ENCODE results near the gene BACH2.
"Not testable (repeated sequence)": the region's sequence is repeated elsewhere in the genome, so short reads cannot be mapped to it uniquely, and the experiment has no call there.

The BACH2 gene

DNA sequence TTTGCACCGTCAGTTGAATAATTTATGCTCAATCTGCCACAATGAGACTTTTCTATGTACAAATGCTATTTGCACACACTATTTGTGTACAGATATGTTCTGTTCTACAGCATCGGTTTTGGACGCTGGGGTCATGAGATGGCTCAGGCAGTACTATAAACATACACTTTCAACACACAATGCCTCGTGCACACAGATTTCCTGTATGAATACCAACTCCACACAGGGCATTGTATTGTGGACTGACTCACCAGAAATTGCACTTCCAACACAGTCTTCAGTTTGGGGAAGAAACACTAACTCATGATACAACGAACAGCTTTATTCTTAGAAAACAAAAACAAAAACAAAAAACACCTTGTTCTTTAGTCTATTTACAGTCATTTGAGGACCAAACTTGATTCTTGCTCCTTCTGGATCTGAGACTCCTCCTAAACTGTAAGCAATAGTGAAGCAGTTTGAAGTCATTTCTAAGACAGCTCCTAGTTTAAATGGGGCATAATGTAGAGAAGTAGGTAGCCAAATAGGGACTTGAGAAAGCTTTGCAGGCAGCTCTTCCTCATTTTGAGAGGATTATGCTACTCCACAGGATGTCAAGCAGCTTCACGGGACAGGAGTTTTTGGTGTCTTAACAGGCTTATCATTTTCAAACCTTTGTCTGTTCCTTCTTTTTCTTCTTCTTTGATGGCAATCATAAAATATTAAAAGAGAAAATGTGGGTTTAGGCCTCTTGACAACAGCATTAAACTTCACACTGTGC lies 368.7 kb downstream of the BACH2 start:
- DNase-seq, result no peak

DNA sequence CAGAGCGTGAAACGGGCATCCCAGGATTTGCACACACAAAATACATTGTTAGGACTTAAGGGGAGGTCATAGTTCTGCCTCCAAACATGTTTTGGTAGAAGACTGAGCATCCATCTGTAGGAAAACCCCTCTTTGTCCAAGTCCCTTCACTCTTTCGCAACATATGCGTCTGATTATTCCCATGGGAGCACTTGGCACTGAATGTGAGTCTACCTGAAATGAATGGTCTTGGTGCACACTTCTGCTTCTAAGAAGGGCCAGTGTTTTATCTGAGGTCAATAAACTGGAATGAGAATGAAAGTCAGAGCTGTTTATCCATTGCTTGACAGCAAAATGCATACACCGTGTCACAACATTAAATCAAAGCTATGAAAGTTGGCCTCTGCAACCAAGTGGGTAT lies 369.4 kb downstream of the BACH2 start:
- no peak for DNase-seq

DNA sequence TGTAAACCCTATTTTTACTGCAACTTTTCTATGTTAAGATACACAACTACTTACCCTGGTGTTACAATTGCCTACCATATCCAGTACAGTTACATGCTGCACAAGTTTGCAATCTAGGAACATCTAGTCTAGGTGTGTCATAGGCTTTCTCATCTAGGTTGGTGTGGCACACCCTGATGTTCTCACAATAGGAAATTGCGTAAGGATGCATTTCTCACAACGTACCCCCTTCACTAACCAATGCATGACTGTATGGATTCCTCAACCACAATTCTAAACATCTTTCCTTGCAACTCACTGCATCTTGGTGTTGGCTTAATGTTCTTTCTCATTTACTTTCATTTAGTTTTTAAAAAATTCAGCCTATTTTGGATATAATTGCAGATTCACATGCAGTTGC lies 370.8 kb downstream of the BACH2 start:
- DNase-seq, result no peak

DNA sequence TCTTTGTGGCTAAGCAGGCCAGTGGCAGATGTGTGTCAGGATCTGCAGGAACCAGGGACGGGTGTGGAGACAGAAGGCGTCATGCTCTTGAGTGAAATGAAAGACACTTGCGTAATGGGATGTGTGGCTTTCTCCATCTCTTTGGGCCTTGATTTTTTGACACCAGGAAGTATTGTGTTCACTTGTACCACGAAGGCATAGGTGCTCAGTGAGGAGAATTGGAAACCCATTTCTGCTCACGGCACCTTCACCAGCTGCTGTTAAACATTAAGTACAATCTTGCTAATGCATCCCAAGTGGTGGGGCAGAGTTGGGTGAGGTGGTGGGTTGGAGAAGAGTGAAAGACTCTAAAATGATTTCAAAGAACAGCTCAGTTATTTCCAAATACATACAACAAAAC lies 372.4 kb downstream of the BACH2 start:
- no peak for DNase-seq

DNA sequence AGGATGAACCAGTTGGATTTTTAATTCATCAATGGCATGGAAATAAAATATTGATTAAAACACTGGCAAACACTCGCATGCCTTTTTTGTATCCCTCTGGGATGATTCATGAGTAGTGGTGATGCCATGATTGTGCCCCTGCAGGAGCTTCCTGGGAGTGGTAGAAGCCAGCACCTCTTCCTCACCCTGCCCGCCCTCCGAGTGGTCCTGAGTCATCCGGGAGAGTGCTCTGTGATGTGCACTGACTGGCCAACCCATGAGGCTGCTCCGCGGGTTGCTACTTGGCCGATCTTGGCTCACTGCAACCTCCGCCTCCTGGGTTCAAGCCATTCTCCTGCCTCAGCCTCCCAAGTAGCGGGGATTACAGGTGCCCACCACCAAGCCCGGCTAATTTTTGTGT lies 375.0 kb downstream of the BACH2 start:
- no peak for DNase-seq

DNA sequence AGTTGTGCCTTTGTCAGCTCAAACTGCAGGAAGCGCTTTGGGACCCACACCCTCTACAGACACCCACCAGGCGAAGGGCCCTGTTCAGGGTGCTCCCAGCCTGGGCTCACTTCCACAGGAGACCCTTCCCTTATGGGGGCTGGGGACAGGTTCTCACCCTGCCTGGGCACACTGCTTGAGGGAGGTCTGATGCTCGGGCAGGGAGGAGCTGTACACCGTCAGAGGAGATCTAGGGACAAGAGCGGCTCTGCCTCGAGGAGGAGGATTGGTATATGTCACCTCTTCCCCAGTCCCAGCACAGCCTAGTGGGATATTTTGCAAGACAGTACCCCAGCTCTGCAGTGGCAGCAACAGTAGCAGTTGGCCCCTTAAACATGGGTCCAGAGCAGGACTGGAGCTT lies 375.4 kb downstream of the BACH2 start:
- no peak for DNase-seq

DNA sequence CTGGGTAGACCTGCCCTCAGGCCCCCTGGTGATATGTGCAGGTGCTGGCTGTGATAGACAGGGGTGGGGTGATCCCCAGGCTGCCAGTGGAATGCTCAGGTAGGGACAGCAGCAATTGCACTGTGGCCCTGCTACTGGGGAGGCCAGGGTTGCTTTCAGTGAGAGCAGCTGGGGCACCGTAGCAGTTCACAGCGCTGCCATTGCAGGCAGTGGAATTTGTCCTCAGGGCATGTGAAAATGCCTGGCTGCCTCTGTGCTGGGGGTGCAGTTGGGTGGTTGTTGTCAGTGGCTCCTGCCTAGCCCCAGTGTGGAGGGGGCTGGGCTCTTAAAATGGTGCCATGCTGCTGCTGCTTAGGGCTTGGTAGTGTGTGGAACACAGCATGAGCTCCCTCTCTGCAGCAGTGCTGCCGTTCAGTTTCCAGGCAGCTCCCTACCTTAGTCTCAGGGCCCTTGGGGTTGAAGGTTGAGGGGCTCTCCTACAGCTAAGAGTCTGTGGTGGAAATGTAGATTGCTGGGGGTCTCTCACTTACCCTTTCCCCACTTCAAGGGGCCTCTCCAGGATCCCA lies 378.8 kb downstream of the BACH2 start:
- no peak for DNase-seq

DNA sequence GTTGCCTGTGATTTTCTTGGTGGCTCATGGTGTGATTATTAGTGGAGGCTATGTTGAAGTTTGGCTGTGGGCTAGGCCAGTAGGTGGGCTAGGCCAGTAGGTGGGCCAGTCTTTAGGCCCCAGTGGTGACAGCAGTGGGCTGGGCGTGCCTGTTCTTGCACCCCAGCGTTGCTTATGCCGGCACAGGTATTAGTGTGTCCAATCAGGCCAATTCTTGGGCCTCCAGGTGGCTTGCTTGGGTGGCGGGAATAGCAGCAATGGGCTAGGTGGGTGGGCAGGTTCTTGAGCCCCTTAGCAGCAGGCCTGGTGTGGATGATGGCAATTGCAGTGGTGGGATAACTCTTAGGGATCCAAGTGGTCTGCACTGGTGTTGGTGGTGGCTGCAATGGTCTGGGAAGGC lies 379.4 kb downstream of the BACH2 start:
- no peak for DNase-seq

DNA sequence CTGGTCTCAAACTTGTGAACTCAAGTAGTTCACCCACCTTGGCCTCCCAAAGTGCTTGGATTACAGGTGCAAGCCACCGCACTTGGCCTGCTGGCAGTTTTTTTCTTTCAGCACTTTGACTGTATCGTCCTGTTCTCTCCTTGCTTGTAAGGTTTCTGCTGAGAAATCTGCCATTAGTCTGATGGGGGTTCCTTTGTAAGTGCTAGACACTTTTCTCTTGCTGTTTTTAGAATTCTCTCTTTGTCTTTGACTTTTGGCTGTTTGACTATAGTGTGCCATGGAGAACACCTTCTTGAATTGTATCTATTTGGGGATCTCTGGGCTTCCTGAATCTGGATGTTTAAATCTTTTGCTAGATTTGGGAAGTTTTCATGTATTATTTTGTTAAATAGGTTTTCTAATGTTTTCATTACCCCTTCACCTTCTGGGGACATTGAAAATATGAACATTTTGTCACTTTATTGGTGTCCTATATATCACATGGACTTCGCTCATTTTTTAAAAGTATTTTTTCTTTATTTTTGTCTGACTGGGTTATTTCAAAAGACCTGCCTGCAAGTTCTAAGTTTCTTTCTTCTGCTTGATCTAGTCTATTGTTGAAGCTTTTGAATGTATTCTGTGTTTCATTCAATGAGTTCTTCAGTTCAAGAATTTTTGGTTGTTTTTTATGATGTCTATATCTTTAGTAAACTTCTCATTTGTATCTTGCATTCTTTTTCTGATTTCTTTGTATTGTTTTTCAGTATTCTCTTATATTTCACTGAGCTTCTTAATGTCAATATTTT lies 380.3 kb downstream of the BACH2 start:
- no peak for DNase-seq

DNA sequence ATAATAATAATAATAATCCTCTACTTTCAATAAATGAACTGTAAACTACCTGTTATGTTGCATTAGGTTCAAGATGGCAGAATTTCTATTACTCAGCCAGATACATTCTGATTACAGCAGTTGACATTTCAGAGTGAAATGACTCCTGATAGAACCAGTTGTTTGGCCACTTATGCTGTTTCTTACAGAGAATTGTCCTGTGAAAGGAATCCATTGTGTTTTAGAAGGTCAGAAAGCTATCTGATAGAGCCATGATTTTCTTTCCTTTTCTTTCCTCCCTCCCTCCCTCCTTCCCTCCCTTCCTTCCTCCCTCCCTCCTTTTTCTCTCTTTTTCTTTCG lies 385.8 kb downstream of the BACH2 start:
- no peak for DNase-seq

DNA sequence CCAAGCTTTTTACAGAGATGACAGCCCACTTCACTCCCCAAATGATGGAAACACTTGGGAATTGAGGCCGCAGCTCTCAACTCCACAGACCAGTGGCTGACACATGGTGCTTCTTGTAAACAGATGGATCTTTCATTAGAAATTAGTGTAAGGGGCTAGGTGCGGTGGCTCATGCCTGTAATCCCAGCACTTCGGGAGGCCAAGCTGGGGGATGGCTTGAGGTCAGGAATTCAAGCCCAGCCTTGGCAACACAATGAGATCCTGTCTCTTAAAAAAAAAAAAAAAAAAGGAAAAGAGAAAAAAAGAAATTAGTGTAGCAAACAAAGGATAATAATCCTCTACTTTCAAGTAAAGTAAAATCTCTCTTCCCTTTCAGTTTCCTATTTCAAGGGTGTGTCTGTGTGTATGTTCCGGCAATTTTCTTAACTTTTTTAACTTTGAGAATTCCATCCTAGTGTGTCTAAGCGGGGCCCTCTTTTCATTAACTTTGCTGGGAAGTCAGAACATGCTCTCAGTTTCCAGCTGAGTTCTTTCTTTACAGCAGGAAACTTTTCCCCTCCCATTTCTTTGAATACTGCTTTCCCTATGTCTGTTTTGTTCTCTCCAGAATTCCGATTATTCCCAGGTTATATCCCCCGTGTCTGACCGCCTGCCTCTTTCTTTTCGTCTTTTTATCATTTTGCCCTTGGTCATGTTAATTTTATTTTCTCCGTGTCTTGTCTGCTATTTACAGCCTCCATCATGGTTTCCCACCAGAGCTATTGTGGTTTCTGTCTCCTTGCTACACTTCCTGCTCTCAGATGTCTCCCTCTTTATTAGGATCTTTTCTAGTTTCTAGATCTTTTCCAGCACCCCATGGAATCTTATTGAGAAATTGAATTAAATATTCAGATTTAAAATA lies 386.4 kb downstream of the BACH2 start:
- DNase-seq, result not testable (repeated sequence)

DNA sequence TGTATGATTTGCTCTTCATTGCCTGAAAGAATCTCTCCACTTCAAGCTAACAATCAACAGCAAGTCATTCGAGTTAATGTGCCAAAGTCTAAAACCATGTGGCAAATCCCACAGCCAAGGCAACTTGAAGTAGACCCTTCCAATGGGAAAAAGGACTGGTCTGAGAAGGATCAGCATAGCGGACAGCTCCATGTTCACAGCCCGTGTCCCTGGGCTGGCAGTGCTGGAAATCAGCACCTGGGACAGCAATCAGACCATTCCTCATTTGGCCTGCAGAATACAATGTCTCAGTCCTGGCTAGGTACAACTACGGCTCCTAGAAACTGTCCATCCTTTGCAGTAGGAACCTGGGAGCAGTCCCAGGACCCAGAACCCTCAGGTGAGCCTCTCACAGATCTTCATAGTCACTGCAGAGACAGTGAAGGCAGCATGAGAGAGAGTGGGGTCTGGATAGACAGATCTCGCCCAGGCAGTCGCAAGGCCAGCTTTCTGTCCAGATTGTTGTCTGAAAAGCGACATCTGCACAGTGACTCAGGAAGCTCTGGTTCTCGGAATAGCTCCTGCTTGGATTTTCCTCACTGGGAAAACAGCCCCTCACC lies 401.3 kb downstream of the BACH2 start:
- no peak for DNase-seq

DNA sequence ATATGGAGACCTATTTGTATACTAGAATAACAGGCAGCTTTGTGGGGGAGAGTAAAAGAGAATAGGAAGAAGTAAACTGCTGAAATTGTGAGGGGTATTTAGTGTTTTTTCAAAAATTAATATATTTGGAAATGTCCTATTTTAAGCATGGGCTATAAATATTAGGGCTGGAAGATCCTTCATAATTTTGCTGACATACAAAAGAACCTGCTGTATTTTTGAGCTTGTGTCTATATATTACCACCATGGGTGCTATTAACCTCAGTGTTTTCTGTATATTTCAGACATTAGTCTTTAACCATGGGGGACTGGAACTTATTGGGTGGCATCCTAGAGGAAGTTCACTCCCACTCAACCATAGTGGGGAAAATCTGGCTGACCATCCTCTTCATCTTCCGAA lies 402.5 kb downstream of the BACH2 start, which contains the start of gene GJA10:
Gene GJA10 (plus strand): TSS at position 301 of the 400 bp plus-strand sequence. CDS start 0 bp downstream, at position 301.
- no peak for DNase-seq

DNA sequence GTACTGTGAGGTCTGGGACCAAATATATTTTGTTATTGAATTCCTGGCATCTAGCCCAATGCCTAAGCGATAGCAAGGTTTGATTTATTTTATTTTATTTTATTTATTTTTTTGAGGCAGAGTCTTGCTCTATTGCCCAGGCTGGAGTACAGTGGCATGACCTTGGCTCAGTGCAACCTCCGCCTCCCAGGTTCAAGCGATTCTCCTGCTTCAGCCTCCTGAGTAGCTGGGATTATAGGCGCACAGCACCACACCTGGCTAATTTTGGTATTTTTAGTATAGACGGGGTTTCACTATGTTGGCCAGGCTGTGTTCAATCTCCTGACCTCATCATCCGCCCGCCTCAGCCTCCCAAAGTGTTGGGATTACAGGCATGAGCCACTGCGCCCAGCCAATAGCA lies 404.1 kb downstream of the BACH2 start:
- DNase-seq, result not testable (repeated sequence)

DNA sequence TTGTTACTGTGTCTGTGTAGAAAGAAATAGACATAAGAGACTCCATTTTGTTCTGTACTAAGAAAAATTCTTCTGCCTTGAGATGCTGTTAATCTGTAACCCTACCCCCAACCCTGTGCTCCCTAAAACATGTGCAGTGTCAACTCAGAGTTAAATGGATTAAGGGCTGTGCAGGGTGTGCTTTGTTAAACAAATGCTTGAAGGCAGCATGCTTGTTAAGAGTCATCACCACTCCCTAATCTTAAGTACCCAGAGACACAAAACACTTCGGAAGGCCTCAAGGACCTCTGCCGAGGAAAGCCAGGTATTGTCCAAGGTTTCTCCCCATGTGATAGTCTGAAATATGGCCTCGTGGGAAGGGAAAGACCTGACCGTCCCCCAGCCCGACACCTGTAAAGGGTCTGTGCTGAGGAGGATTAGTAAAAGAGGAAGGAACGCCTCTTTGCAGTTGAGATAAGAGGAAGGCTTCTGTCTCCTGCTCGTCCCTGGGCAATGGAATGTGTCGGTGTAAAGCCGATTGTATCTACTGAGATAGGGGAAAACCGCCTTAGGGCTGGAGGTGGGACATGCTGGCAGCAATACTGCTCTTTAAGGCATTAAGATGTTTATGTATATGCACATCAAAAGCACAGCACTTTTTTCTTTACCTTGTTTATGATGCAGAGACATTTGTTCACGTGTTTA lies 405.7 kb downstream of the BACH2 start:
- not testable (repeated sequence) for DNase-seq

DNA sequence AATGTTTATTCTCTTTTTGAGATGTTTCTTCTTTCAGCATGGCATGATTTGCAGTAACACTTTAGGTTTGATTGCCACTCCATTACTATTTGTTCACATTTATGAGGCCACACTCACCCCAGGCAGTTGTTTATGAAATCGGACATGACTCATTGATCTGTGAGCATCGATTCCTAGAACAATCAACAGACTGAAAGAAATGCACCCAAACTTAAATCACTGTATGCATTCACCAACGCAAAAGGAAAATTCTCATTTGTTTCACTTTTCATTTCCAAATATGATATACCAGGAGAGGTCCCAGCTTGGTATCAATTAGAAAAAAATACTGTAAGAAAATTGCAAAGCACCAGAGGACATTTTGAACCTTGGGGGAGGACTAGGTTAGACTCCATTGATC lies 407.8 kb downstream of the BACH2 start:
- no peak for DNase-seq

DNA sequence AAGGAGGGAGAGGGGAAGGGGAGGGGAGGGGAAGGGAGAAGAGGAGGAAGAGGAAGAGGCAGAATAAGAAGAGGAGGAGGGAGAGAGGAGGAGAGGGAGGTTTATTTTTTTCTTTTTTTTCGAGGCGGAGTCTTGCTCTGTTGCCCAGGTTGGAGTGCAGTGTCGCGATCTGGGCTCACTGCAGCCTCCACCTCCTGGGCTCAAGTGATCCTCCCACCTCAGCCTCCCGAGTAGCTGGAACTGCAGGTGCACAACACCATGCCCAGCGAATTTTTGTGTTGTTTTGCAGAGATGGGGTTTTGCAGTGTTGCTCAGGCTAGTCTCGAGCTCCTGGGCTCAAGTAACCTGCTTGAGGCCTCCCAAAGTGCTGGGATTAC lies 408.5 kb downstream of the BACH2 start:
- no peak for DNase-seq

DNA sequence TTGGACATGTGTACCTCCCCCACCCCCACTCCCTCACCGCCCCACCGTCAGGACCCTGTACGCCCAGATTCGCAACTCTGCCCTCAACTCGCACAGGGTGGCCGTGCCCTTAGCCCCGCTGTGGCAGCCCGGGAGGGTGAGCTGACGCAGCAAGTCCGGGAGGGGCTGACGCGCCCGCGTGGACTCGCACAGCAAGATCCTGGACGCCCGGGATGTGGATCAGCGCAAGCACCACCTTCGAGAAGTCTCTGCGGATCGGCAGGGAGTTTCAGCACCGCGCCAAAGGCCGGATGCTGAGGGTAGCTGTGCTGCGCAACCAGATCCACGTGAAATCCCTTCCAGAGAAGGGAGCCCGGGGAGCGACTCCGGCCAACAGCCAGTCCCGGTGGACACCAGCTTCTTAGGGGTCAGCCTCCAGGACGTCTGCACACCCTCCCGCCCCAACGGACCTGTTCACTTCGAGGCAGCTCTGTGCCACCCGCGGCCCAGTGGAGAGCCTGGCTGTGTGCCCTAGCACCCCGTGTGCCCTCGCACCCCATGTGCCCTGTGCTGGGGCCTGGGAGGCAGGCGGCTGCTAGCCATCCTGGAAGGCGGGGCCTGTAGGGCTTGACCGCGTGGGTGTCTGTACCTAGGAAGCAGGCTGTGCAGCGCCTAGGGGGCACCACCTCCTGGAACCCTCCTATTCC lies 409.0 kb downstream of the BACH2 start:
- DNase-seq, result no peak

DNA sequence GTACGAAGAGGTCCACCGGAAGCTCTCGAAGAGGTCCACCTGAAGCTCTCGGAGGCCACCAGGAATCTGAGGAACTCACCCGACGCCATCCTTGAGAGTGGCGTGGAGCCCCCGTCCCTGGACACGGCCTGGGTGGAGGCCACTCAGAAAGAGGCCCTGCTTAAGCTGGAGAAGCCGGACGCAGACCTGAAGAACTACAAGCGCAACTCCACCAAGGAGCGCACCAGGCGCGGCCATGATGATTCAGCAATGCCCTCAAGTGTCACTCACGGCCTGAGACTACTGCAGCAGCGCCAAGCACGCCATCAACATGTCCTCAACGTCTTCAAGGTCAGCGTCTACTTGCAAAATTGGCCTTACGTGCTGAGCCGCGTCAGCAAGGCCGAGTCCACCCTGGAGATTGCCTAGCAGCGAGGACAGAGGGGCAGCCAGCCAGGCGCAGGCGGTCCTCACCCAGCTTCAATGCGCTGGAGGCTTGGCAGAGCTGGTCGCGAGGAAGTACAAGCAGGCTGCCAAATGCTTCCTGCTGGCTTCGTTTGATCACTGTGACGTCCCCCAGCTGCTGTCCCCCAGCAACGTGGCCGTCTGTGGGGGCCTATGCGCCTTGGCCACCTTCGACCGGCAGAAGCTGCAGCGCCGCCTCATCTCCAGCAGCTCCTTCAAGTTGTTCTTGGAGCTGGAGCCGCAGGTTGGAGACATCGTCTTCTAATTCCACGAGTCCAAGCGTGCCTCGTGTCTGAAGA lies 410.1 kb downstream of the BACH2 start:
- no peak for DNase-seq
